DOHH2 (cell line): ENCODE data around the gene IGFL4.

ENCODE experiments used
- H3F3A ChIP-seq: fragments of 200-600 bp; sonication (generic), shearing (Covaris generic); 2 replicates; pipeline ENCODE4 v1.6.0; 2016; ENCODE audit warnings: antibody characterized with exemption, mild to moderate bottlenecking; ENCODE audit not compliant: control insufficient read depth, insufficient read depth
- H3K27ac ChIP-seq: fragments of 200-600 bp; sonication (generic); 2 replicates; pipeline ENCODE4 v1.5.1; 2014; ENCODE audit warnings: low read depth, mild to moderate bottlenecking, low read length, moderate library complexity
- H3K27me3 ChIP-seq: fragments of 200-600 bp; sonication (generic); 2 replicates; pipeline ENCODE4 v1.6.1; 2014; ENCODE audit warnings: mild to moderate bottlenecking, low read length, mixed read lengths; ENCODE audit not compliant: control insufficient read depth
- H3K36me3 ChIP-seq: fragments of 200-600 bp; sonication (generic); 2 replicates; pipeline ENCODE4 v1.6.1; 2014; ENCODE audit warnings: mild to moderate bottlenecking, low read length, moderate library complexity, mixed read lengths; ENCODE audit not compliant: control insufficient read depth
- H3K4me1 ChIP-seq: fragments of 200-600 bp; sonication (generic); 2 replicates; pipeline ENCODE4 v1.6.1; 2014; ENCODE audit warnings: mild to moderate bottlenecking, low read length, mixed read lengths; ENCODE audit not compliant: control insufficient read depth
- H3K4me2 ChIP-seq: fragments of 200-600 bp; sonication (generic); 2 replicates; pipeline ENCODE4 v1.6.0; 2014; ENCODE audit warnings: mild to moderate bottlenecking, low read length, moderate library complexity
- H3K4me3 ChIP-seq: fragments of 200-600 bp; sonication (generic); 2 replicates; pipeline ENCODE4 v1.5.1; 2014; ENCODE audit warnings: mild to moderate bottlenecking, low read length, mixed read lengths
- H3K79me2 ChIP-seq: fragments of 200-600 bp; sonication (generic); 2 replicates; pipeline ENCODE4 v1.6.1; 2014; ENCODE audit warnings: mild to moderate bottlenecking, low read length, mixed read lengths; ENCODE audit not compliant: control insufficient read depth
- H3K9me2 ChIP-seq: fragments of 200-600 bp; sonication (generic); replicated peaks from 2 replicates; pipeline ENCODE4 v1.6.1; 2014; ENCODE audit warnings: mild to moderate bottlenecking, low read length, mixed read lengths; ENCODE audit not compliant: control insufficient read depth
- H3K9me3 ChIP-seq: fragments of 200-600 bp; sonication (generic); 2 replicates; pipeline ENCODE4 v1.6.1; 2014; ENCODE audit warnings: antibody characterized with exemption, low read length, mixed read lengths; ENCODE audit not compliant: control insufficient read depth, insufficient read depth
- H4K20me1 ChIP-seq: fragments of 200-600 bp; sonication (generic); 2 replicates; pipeline ENCODE4 v1.6.0; 2014; ENCODE audit warnings: low read depth, mild to moderate bottlenecking, antibody characterized with exemption, low read length, moderate library complexity; ENCODE audit not compliant: control insufficient read depth, insufficient read depth
- CTCF ChIP-seq: fragments of 200-600 bp; sonication (generic); IDR thresholded peaks from one replicate; pipeline ENCODE4 v1.5.1; 2014; ENCODE audit warnings: antibody characterized with exemption, mild to moderate bottlenecking, low read depth, low read length; ENCODE audit not compliant: poor library complexity, severe bottlenecking
- EZH2phosphoT487 ChIP-seq: fragments of 200-600 bp; sonication (generic); IDR thresholded peaks from 2 replicates; pipeline ENCODE4 v1.6.1; 2017; ENCODE audit warnings: borderline replicate concordance, mild to moderate bottlenecking, antibody characterized with exemption, low read length, moderate library complexity, mixed read lengths

IGFL4 gene

GRCh38 chr19:46000491-46001246 is 40.1 kb downstream of the IGFL4 start:
- Histone ChIP-seq H3K9me3 (no peaks in the 10 kb centered on the region), H3K27ac (no peak overlapping the region), H3K27me3 (no peaks in the 10 kb centered on the region), H3K36me3 (peaks cover 8% of the 10 kb centered on the region), H3K4me3 (peak overlapping the region; percentile 64), H3K9me2 (no peaks in the 10 kb centered on the region), H4K20me1 (peaks cover 5% of the 10 kb centered on the region; the same call in 1 of the 2 replicates), H3K4me2 (peak overlapping the region; percentile 71), H3K79me2 (peaks cover 12% of the 10 kb centered on the region), H3F3A (no peaks in the 10 kb centered on the region), H3K4me1 (peaks cover 13% of the 10 kb centered on the region)
- TF ChIP-seq CTCF (no peak), EZH2phosphoT487 (no peak)

- Histone ChIP-seq H3K79me2 (peaks cover 15% of the 10 kb centered on the region), H3K4me3 (no peak overlapping the region), H3K4me1 (peaks cover 13% of the 10 kb centered on the region), H3K36me3 (peaks cover 8% of the 10 kb centered on the region), H3K27me3 (no peaks in the 10 kb centered on the region), H4K20me1 (peaks cover 5% of the 10 kb centered on the region; the same call in 1 of the 2 replicates), H3K9me3 (no peaks in the 10 kb centered on the region), H3K9me2 (no peaks in the 10 kb centered on the region), H3F3A (no peaks in the 10 kb centered on the region), H3K27ac (no peak overlapping the region), H3K4me2 (peak overlapping the region; percentile 71; the same call in 1 of the 2 replicates)
- TF ChIP-seq CTCF (no peak), EZH2phosphoT487 (no peak)
Observed at GRCh38 chr19:45999653-46000121, 41.1 kb downstream of the IGFL4 start.

- no peaks in the 10 kb centered on the region for H3K9me2 ChIP-seq
- no peaks in the 10 kb centered on the region for H3K9me3 ChIP-seq
- TF ChIP-seq EZH2phosphoT487 = no peak
- no peak for TF ChIP-seq CTCF
- peaks cover 5% of the 10 kb centered on the region; the same call in 1 of the 2 replicates for H4K20me1 ChIP-seq
- H3K4me2 ChIP-seq = no peak overlapping the region
- no peak overlapping the region for H3K4me3 ChIP-seq
- no peaks in the 10 kb centered on the region for H3K27me3 ChIP-seq
- H3K79me2 ChIP-seq = peaks cover 15% of the 10 kb centered on the region
- H3K36me3 ChIP-seq = peaks cover 8% of the 10 kb centered on the region
- no peak overlapping the region for H3K27ac ChIP-seq
- H3K4me1 ChIP-seq = peaks cover 17% of the 10 kb centered on the region
- H3F3A ChIP-seq = no peaks in the 10 kb centered on the region
Observed at GRCh38 chr19:45998834-45999233, 42.0 kb downstream of the IGFL4 start.
